Panc1 (cell line): Measurements from ENCODE around the gene MACF1. TPM values are rescaled to one million over a fixed set of nuclear protein-coding genes. Genes with fewer than 3 reads are reported as not detected.

Experiments
- ATAC-seq: fragments of 200-7000 bp; cut with Tn5 transposase; 2 replicates; pipeline ENCODE4 v1.9.1; 2020; ENCODE audit warnings: mild to moderate bottlenecking, moderate library complexity
- BruUV-seq: library from RNA; stranded (reverse); fragments of 400-500 nt; replicated peaks from 2 replicates; lab custom pipeline; 2021; lab: Mats Ljungman, UMichigan
- CTCF ChIA-PET: fragments of 300-600 bp; sonication (Branson Sonifier 250); formaldehyde crosslinking; loops from one replicate; lab custom pipeline; 2022; ENCODE audit warnings: antibody characterized with exemption; lab: Charles Lee
- POLR2A ChIA-PET: fragments of 300-600 bp; sonication (Branson Sonifier 250); formaldehyde crosslinking; loops from one replicate; lab custom pipeline; 2022; ENCODE audit warnings: antibody characterized with exemption; lab: Charles Lee
- DNase-seq: peaks from one replicate; pipeline ENCODE4 v3.0.0-alpha.2; 2010; ENCODE audit warnings: low read depth, low spot score
- H3K27ac ChIP-seq: 2 replicates; pipeline ENCODE4 v1.5.1; 2011; ENCODE audit warnings: mild to moderate bottlenecking, low read length, inconsistent platforms
- H3K27me3 ChIP-seq: fragments of 200-500 bp; sonication (Bioruptor generic); 2 replicates; pipeline ENCODE4 v1.6.0; 2014; ENCODE audit warnings: low read length, inconsistent platforms; ENCODE audit not compliant: control insufficient read depth, insufficient read depth
- H3K36me3 ChIP-seq: fragments of 200-500 bp; sonication (Bioruptor generic); 2 replicates; pipeline ENCODE4 v1.5.1; 2014; ENCODE audit warnings: inconsistent platforms, mild to moderate bottlenecking, low read length, moderate library complexity; ENCODE audit not compliant: control insufficient read depth, insufficient read depth
- H3K4me1 ChIP-seq: 2 replicates; pipeline ENCODE4 v1.5.1; 2011; ENCODE audit warnings: inconsistent platforms, mild to moderate bottlenecking, low read length, moderate library complexity; ENCODE audit not compliant: control insufficient read depth, insufficient read depth
- H3K4me3 ChIP-seq, 2 experiments: 2 replicates each; pipeline ENCODE4 v1.5.1; 2011 to 2012; ENCODE audit warnings: low read depth in 2 of 2, low read length in 2 of 2, mild to moderate bottlenecking in 2 of 2, inconsistent platforms in 1 of 2, moderate library complexity in 1 of 2
- H3K9me3 ChIP-seq: fragments of 200-500 bp; sonication (Bioruptor generic); 2 replicates; pipeline ENCODE4 v1.5.1; 2014; ENCODE audit warnings: low read depth, mild to moderate bottlenecking, inconsistent platforms, low read length, moderate library complexity; ENCODE audit not compliant: control insufficient read depth, insufficient read depth
- CTCF ChIP-seq: fragments of 450-650 bp; IDR thresholded peaks from 2 replicates; pipeline ENCODE4 v1.5.1; 2017; ENCODE audit warnings: mild to moderate bottlenecking
- POLR2AphosphoS5 ChIP-seq: IDR thresholded peaks from 2 replicates; pipeline ENCODE4 v1.6.1; 2012; ENCODE audit warnings: mild to moderate bottlenecking, low read depth, low read length, moderate library complexity
- REST ChIP-seq, 2 experiments: IDR thresholded peaks; 2 replicates each; pipeline ENCODE4 v1.6.1; 2011 to 2012; ENCODE audit warnings: low read depth in 2 of 2, control low read depth in 1 of 2, low read length in 1 of 2, mild to moderate bottlenecking in 1 of 2, moderate library complexity in 1 of 2; ENCODE audit not compliant: insufficient read depth in 1 of 2
- SIN3A ChIP-seq: IDR thresholded peaks from 2 replicates; pipeline ENCODE4 v1.6.1; 2012; ENCODE audit warnings: low read depth, mild to moderate bottlenecking, low read length, moderate library complexity, borderline replicate concordance; ENCODE audit not compliant: insufficient read depth
- TCF7L2 ChIP-seq: IDR thresholded peaks from 2 replicates; pipeline ENCODE4 v1.6.1; 2011; ENCODE audit warnings: mild to moderate bottlenecking, low read depth, low read length, inconsistent platforms
- in situ Hi-C: cut with HindIII; loops from 2 replicates; pipeline ENCODE4 v1.10.0; 2016; ENCODE audit warnings: low sequenced_read_pairs, low pct_unique_long_range_greater_than_20kb
- intact Hi-C: fragments of 100-400 bp; cut with micrococcal nuclease; formaldehyde crosslinking; loops from one replicate; pipeline ENCODE4 v1.10.0; 2022; ENCODE audit not compliant: unreplicated experiment
- total RNA-seq: library from RNA; stranded (reverse); gene quantifications from one replicate; pipeline ENCODE4 v1.2.1, GENCODE V29; 2021; ENCODE audit not compliant: unreplicated experiment

The MACF1 gene
- total RNA-seq, 1 experiment from 2014 or later = 413 TPM

- no peak for TF ChIP-seq TCF7L2
- no peak for TF ChIP-seq POLR2AphosphoS5
- no peak for TF ChIP-seq CTCF
- no peak for TF ChIP-seq SIN3A
- no peak for TF ChIP-seq REST (IDR thresholded peaks at IDR 0.05; ENCODE audit: insufficient read depth in 1 of 2, low read depth in 2 of 2, low read length in 1 of 2)
- ChIA-PET POLR2A (no interaction called here), CTCF (no interaction called here)
- no peak for ATAC-seq
- no peaks in the 10 kb centered on the region for H3K27me3 ChIP-seq
- H3K27ac ChIP-seq = no peak overlapping the region
- no peaks in the 10 kb centered on the region for H3K9me3 ChIP-seq
- intact Hi-C loops = no loop called here
- H3K4me3 ChIP-seq = no peak overlapping the region
- BruUV-seq = no TSS peak
- no peak for DNase-seq
- no peaks in the 10 kb centered on the region for H3K4me1 ChIP-seq
- H3K36me3 ChIP-seq = peaks cover 63% of the 10 kb centered on the region
- in situ Hi-C loops = no loop called here
Measured at GRCh38 chr1:39452081-39452480, 247.6 kb downstream of the MACF1 start.

- ATAC-seq (no peak), DNase-seq (no peak)
- intact Hi-C loops (no loop called here), in situ Hi-C loops (no loop called here)
- no TSS peak for BruUV-seq
- POLR2A ChIA-PET = no interaction called here
- H3K4me3 ChIP-seq = no peak overlapping the region
- H3K27ac ChIP-seq = no peak overlapping the region
- peaks cover 61% of the 10 kb centered on the region for H3K36me3 ChIP-seq
- TF ChIP-seq TCF7L2 = no peak
- TF ChIP-seq REST (IDR thresholded peaks at IDR 0.05; ENCODE audit: insufficient read depth in 1 of 2, low read depth in 2 of 2, low read length in 1 of 2) = no peak
- TF ChIP-seq SIN3A = no peak
- no peak for TF ChIP-seq CTCF
- H3K27me3 ChIP-seq = no peaks in the 10 kb centered on the region
- no peaks in the 10 kb centered on the region for H3K4me1 ChIP-seq
- no peaks in the 10 kb centered on the region for H3K9me3 ChIP-seq
- CTCF ChIA-PET = no interaction called here
Measured at GRCh38 chr1:39452540-39452939, 248.0 kb downstream of the MACF1 start.
